Omental fat pad (tissue), 4 donors: ENCODE measurements around the gene PDE4D. TPM values are rescaled to one million over a fixed set of nuclear protein-coding genes. Genes with fewer than 3 reads are reported as not detected.

Experiments used
- ATAC-seq: fragments of 150-250 bp; one replicate; pipeline ENCODE4 v1.9.1; 2016; ENCODE audit warnings: mild to moderate bottlenecking, moderate library complexity; ENCODE audit not compliant: low FRiP score
- DNase-seq: peaks from one replicate; pipeline ENCODE4 v3.0.0-alpha.2; 2019; ENCODE audit warnings: low spot score
- CTCF ChIP-seq, 3 donors: fragments of 450-650 bp; IDR thresholded peaks; one replicate each; pipeline ENCODE4 v1.5.1; 2016 to 2017; ENCODE audit warnings: antibody characterized with exemption in 3 of 3, mild to moderate bottlenecking in 3 of 3, moderate library complexity in 2 of 3
- total RNA-seq, 4 donors: library from RNA; depleted of rRNA; stranded (reverse); fragments of >200 nt; gene quantifications; one replicate each; pipeline ENCODE4 v1.1.0, GENCODE V29; 2016

Gene PDE4D
- total RNA-seq, 4 donors from 2014 or later, result 32.5 to 94.8 (median 43.2) TPM

GRCh38 chr5:59529239-59529638, 364.3 kb downstream of the PDE4D start:
- DNase-seq, result no peak
- TF ChIP-seq CTCF (IDR thresholded peaks at IDR 0.05), result no peak
- no peak for ATAC-seq

GRCh38 chr5:59528202-59528862, 365.2 kb downstream of the PDE4D start:
- ATAC-seq (no peak), DNase-seq (no peak)
- no peak for TF ChIP-seq CTCF (IDR thresholded peaks at IDR 0.05)

- ATAC-seq (no peak), DNase-seq (no peak)
- TF ChIP-seq CTCF (IDR thresholded peaks at IDR 0.05), result no peak
Observed at GRCh38 chr5:59525957-59526356, 367.6 kb downstream of the PDE4D start.

GRCh38 chr5:59525311-59525710, 368.2 kb downstream of the PDE4D start:
- ATAC-seq (no peak), DNase-seq (no peak)
- no peak for TF ChIP-seq CTCF (IDR thresholded peaks at IDR 0.05)

- no peak for ATAC-seq
- TF ChIP-seq CTCF (IDR thresholded peaks at IDR 0.05), result no peak
- no peak for DNase-seq
Observed at GRCh38 chr5:59522201-59522831, 371.2 kb downstream of the PDE4D start.

- ATAC-seq (no peak), DNase-seq (no peak)
- TF ChIP-seq CTCF (IDR thresholded peaks at IDR 0.05), result no peak
Observed at GRCh38 chr5:59521476-59521875, 372.1 kb downstream of the PDE4D start.

- ATAC-seq (no peak), DNase-seq (no peak)
- TF ChIP-seq CTCF (IDR thresholded peaks at IDR 0.05), result no peak
Observed at GRCh38 chr5:59519338-59519737, 374.2 kb downstream of the PDE4D start.
